Endothelial cell (in vitro differentiated cells): ENCODE data around the gene UQCC5. TPM values are rescaled to one million over a fixed set of nuclear protein-coding genes. Genes with fewer than 3 reads are reported as not detected.

Experiments
- DNase-seq: peaks from one replicate; pipeline ENCODE4 v3.0.0; 2021; ENCODE audit warnings: low spot score
- H3K27ac Mint-ChIP-seq: one replicate; pipeline ENCODE4 v1.8.0; 2021; ENCODE audit warnings: mixed read lengths, inconsistent platforms; ENCODE audit not compliant: unreplicated experiment
- H3K27me3 Mint-ChIP-seq: one replicate; pipeline ENCODE4 v1.8.0; 2021; ENCODE audit warnings: mild to moderate bottlenecking, moderate library complexity, mixed read lengths, inconsistent platforms; ENCODE audit not compliant: unreplicated experiment
- H3K36me3 Mint-ChIP-seq: one replicate; pipeline ENCODE4 v1.8.0; 2021; ENCODE audit warnings: mild to moderate bottlenecking, low read depth, mixed read lengths, inconsistent platforms; ENCODE audit not compliant: unreplicated experiment
- H3K4me1 Mint-ChIP-seq: one replicate; pipeline ENCODE4 v1.8.0; 2021; ENCODE audit warnings: mild to moderate bottlenecking, mixed read lengths, inconsistent platforms; ENCODE audit not compliant: unreplicated experiment
- H3K4me3 Mint-ChIP-seq: one replicate; pipeline ENCODE4 v1.8.0; 2021; ENCODE audit warnings: mild to moderate bottlenecking, mixed read lengths, inconsistent platforms; ENCODE audit not compliant: unreplicated experiment
- H3K9me3 Mint-ChIP-seq: one replicate; pipeline ENCODE4 v1.8.0; 2021; ENCODE audit warnings: mixed read lengths, inconsistent platforms; ENCODE audit not compliant: unreplicated experiment
- total RNA-seq: library from RNA; stranded (reverse); fragmentation: NEBNext Ultra II Directional; extraction: Animal tissue kit (Norgen Biotek cat#: 25700); gene quantifications from one replicate; pipeline ENCODE4 v1.2.1, GENCODE V29; 2021; ENCODE audit not compliant: unreplicated experiment
- TF ChIP-seq, protein P1 (sequence below): fragments of 200-600 bp; sonication (generic); IDR thresholded peaks from one replicate; pipeline ENCODE4 v1.5.0; 2021; ENCODE audit warnings: antibody characterized with exemption; ENCODE audit not compliant: unreplicated experiment

UQCC5 gene
- total RNA-seq, 1 donor from 2014 or later = 13.3 TPM

DNA sequence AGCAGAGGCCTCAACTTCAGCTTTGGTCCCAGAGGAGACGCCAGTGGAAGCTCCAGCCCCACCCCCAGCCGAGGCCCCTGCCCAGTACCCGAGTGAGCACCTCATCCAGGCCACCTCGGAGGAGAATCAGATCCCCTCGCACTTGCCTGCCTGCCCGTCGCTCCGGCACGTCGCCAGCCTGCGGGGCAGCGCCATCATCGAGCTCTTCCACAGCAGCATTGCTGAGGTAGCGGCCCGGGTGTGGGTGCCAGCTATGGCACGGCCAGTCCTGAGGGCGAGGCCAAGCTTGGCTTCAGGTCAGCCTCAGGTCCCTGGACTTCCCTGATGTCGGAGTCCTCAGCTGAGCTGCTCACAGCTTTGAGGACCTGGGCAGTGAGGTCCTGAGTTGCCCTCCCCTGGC is 47.0 kb upstream of the UQCC5 start:
- DNase-seq = no peak
- Mint-ChIP-seq H3K4me1 (peaks cover 47% of the 10 kb centered on the region), H3K27me3 (peaks cover 16% of the 10 kb centered on the region), H3K4me3 (no peak overlapping the region), H3K36me3 (peaks cover 41% of the 10 kb centered on the region), H3K27ac (peak overlapping the region; percentile 18), H3K9me3 (no peaks in the 10 kb centered on the region)
- TF ChIP-seq, protein P1, sequence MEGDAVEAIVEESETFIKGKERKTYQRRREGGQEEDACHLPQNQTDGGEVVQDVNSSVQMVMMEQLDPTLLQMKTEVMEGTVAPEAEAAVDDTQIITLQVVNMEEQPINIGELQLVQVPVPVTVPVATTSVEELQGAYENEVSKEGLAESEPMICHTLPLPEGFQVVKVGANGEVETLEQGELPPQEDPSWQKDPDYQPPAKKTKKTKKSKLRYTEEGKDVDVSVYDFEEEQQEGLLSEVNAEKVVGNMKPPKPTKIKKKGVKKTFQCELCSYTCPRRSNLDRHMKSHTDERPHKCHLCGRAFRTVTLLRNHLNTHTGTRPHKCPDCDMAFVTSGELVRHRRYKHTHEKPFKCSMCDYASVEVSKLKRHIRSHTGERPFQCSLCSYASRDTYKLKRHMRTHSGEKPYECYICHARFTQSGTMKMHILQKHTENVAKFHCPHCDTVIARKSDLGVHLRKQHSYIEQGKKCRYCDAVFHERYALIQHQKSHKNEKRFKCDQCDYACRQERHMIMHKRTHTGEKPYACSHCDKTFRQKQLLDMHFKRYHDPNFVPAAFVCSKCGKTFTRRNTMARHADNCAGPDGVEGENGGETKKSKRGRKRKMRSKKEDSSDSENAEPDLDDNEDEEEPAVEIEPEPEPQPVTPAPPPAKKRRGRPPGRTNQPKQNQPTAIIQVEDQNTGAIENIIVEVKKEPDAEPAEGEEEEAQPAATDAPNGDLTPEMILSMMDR = no peak

DNA sequence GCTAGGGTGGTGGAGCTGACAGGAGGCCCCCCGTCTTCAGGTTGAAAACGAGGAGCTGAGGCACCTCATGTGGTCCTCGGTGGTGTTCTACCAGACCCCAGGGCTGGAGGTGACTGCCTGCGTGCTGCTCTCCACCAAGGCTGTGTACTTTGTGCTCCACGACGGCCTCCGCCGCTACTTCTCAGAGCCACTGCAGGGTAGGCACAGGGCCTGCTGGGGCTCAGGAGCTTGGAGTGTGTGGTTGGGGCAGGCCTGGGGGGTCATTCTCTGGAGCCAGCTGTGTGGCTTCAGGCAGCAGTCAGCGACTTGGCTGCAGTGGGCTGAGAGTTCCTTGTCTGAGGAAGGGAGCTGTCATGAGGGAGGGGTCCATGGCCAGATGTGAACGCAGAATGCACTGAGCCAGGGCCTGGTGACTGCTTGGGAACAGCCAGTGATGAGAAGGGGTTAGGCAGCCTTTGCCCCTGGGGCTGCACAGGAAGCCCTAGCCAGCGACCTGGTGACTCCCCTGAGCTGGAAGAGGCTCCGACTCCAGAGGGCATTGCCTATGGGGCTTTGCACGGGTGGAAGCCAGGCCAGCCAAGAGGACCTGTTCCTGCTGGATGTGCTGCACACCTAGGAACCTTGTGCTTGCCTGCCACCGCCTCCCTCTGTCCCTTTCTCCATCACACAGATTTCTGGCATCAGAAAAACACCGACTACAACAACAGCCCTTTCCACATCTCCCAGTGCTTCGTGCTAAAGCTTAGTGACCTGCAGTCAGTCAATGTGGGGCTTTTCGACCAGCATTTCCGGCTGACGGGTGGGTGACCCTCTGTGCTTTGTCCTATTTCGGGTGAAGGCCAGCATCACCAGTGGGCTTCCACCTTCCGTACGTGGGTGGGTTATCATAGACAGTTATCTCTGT is 46.1 kb upstream of the UQCC5 start:
- Mint-ChIP-seq H3K4me3 (peak overlapping the region; percentile 80), H3K27me3 (peaks cover 16% of the 10 kb centered on the region), H3K9me3 (no peaks in the 10 kb centered on the region), H3K36me3 (peaks cover 38% of the 10 kb centered on the region), H3K27ac (peak overlapping the region; percentile 96), H3K4me1 (peaks cover 51% of the 10 kb centered on the region)
- TF ChIP-seq, protein P1 = no peak
- no peak for DNase-seq

DNA sequence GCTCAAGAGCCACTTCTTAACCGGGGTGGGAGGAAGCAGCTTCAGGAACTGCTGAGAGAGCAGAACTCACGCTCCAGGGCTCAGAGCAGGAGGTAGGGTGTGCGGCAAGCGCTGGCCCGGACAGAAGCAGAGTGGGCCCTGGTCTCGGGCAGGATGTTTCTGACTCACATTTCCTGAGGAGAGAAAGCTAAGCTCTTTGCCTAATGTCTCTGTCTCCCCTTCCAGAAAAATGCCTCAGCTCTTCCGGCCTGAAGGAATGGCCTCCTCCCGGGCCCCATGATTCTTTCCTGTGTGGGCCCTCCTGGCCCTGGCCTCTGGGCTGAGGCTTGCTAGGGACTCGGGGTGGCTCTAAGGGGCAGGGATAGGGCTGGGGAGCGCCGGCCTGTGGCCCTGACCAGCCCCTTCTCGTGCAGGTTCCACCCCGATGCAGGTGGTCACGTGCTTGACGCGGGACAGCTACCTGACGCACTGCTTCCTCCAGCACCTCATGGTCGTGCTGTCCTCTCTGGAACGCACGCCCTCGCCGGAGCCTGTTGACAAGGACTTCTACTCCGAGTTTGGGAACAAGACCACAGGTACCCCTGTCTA is 45.4 kb upstream of the UQCC5 start:
- Mint-ChIP-seq H3K27ac (peak overlapping the region; percentile 96), H3K4me1 (peaks cover 56% of the 10 kb centered on the region), H3K36me3 (peaks cover 31% of the 10 kb centered on the region), H3K4me3 (peak overlapping the region; percentile 80), H3K27me3 (peaks cover 16% of the 10 kb centered on the region), H3K9me3 (no peaks in the 10 kb centered on the region)
- peak; percentile 60 for DNase-seq
- TF ChIP-seq, protein P1 = no peak

DNA sequence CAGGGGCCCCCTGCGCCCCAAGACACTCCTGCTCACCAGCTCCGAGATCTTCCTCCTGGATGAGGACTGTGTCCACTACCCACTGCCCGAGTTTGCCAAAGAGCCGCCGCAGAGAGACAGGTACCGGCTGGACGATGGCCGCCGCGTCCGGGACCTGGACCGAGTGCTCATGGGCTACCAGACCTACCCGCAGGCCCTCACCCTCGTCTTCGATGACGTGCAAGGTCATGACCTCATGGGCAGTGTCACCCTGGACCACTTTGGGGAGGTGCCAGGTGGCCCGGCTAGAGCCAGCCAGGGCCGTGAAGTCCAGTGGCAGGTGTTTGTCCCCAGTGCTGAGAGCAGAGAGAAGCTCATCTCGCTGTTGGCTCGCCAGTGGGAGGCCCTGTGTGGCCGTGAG is 44.3 kb upstream of the UQCC5 start:
- peaks cover 18% of the 10 kb centered on the region for H3K27me3 Mint-ChIP-seq
- H3K4me1 Mint-ChIP-seq = peaks cover 65% of the 10 kb centered on the region
- H3K27ac Mint-ChIP-seq = peak overlapping the region; percentile 92
- H3K36me3 Mint-ChIP-seq = peaks cover 25% of the 10 kb centered on the region
- peak overlapping the region; percentile 37 for H3K4me3 Mint-ChIP-seq
- TF ChIP-seq, protein P1 = no peak
- no peaks in the 10 kb centered on the region for H3K9me3 Mint-ChIP-seq
- DNase-seq = no peak
